Gastroesophageal sphincter (tissue), 4 donors: Measurements from ENCODE around the gene KANK4. TPM values are rescaled to one million over a fixed set of nuclear protein-coding genes. Genes with fewer than 3 reads are reported as not detected.

Source experiments
- ATAC-seq: fragments of 150-250 bp; one replicate; pipeline ENCODE4 v1.9.1; 2016; ENCODE audit warnings: mild to moderate bottlenecking, moderate library complexity
- H3K27ac ChIP-seq, 4 donors: fragments of 200-600 bp; sonication (generic) in 3 of 4; 1 replicate in 3 of 4; 2 replicates in 1 of 4; pipeline ENCODE4 v1.5.1; 2016 to 2019
- H3K27me3 ChIP-seq: fragments of 200-600 bp; sonication (generic); one replicate; pipeline ENCODE4 v1.5.1; 2019
- H3K36me3 ChIP-seq, 2 donors: fragments of 200-600 bp; sonication (generic); one replicate each; pipeline ENCODE4 v1.5.1; 2019; ENCODE audit warnings: control low read depth in 1 of 2
- H3K4me1 ChIP-seq, 3 donors: fragments of 200-600 bp; sonication (generic); 1 replicate in 2 of 3; 2 replicates in 1 of 3; pipeline ENCODE4 v1.5.1; 2016 to 2019; ENCODE audit warnings: control low read depth in 2 of 3
- H3K4me3 ChIP-seq, 2 donors: fragments of 200-600 bp; sonication (generic); one replicate each; pipeline ENCODE4 v1.5.1; 2019; ENCODE audit warnings: mild to moderate bottlenecking in 1 of 2, moderate library complexity in 1 of 2
- H3K9me3 ChIP-seq, 3 donors: fragments of 200-600 bp; sonication (generic); one replicate each; pipeline ENCODE4 v1.5.1; 2017 to 2019; ENCODE audit warnings: control low read depth in 2 of 3
- EP300 ChIP-seq: sonication (generic); formaldehyde crosslinking; IDR thresholded peaks from one replicate; pipeline ENCODE4 v1.6.1; 2017; ENCODE audit warnings: antibody characterized with exemption, mild to moderate bottlenecking
- POLR2A ChIP-seq, 2 donors: fragments of 450-650 bp; IDR thresholded peaks; one replicate each; pipeline ENCODE4 v1.6.1; 2017; ENCODE audit warnings: antibody characterized with exemption in 2 of 2, mild to moderate bottlenecking in 2 of 2, moderate library complexity in 1 of 2
- POLR2AphosphoS5 ChIP-seq: sonication (generic); formaldehyde crosslinking; IDR thresholded peaks from one replicate; pipeline ENCODE4 v1.6.1; 2017; ENCODE audit warnings: antibody characterized with exemption
- WGBS, 2 donors: methylation state at CpG; one replicate each; pipeline ENCODE4 v1.1.5; 2018; ENCODE audit warnings: low coverage in 1 of 2; 5-methylcytosine and 5-hydroxymethylcytosine counted together
- total RNA-seq, 4 donors: library from RNA; depleted of rRNA; stranded (reverse); fragments of >200 nt; gene quantifications; one replicate each; pipeline ENCODE4 v1.1.0, GENCODE V29; 2016
- TF ChIP-seq, protein P1 (sequence below), 4 experiments: fragments of 200-600 bp in 2 of 4; fragments of 450-650 bp in 2 of 4; sonication (generic) in 1 of 4; IDR thresholded peaks; one replicate each; pipeline ENCODE4 v1.5.1; 2017 to 2019; ENCODE audit warnings: antibody characterized with exemption in 4 of 4, mild to moderate bottlenecking in 2 of 4, moderate library complexity in 2 of 4

KANK4 gene
- total RNA-seq, 4 donors from 2014 or later: 0.16 to 0.73 (median 0.29) TPM

DNA sequence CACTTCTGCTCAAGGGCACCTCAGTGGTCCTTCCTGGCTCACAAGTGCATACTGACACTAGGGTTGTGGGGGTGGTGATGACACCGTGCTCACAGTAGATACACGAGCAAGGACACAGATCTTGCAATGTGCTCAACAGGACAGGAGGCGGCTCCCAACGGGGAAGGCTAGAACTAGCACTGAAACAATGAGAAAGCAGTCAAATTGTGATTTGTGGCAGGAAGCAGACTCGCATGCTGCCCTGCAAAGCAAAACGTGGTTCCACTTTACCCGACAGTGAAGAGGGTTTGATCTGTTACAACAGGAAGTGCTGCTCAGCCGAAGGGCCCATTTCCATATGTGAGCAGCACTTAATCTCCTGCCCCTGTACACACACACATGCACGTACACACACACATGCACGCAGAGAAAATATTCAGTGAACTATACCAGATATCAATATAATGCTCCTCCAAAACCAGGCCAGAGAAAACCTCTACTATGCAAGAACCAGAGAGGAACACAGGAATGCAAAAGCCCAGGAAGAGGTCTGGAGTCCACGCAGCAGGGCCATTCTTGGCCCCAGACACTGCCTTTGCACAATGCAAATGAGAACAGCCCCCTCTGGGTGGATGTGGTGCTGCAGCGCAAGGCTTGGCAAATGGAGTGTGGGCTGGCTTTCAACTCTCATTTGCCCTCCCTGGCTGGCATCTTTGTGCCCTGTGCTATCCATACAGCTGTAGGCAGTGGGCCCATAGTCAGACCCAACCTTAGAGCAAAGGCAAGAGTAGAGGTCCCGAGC is 47.1 kb downstream of the KANK4 start:
- no peaks in the 10 kb centered on the region for H3K36me3 ChIP-seq
- H3K27ac ChIP-seq: no peak overlapping the region
- ATAC-seq: no peak
- 69 to 87% methylated on average over 8 to 10 of the region's 13 CpGs for WGBS, 2 donors
- no peak for TF ChIP-seq EP300
- TF ChIP-seq, protein P1, sequence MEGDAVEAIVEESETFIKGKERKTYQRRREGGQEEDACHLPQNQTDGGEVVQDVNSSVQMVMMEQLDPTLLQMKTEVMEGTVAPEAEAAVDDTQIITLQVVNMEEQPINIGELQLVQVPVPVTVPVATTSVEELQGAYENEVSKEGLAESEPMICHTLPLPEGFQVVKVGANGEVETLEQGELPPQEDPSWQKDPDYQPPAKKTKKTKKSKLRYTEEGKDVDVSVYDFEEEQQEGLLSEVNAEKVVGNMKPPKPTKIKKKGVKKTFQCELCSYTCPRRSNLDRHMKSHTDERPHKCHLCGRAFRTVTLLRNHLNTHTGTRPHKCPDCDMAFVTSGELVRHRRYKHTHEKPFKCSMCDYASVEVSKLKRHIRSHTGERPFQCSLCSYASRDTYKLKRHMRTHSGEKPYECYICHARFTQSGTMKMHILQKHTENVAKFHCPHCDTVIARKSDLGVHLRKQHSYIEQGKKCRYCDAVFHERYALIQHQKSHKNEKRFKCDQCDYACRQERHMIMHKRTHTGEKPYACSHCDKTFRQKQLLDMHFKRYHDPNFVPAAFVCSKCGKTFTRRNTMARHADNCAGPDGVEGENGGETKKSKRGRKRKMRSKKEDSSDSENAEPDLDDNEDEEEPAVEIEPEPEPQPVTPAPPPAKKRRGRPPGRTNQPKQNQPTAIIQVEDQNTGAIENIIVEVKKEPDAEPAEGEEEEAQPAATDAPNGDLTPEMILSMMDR (IDR thresholded peaks at IDR 0.05): no peak
- TF ChIP-seq POLR2AphosphoS5: no peak
- TF ChIP-seq POLR2A (IDR thresholded peaks at IDR 0.05): no peak
- H3K9me3 ChIP-seq: peaks cover 0 to under 1% (median 0%) of the 10 kb centered on the region in 3 donors
- H3K4me3 ChIP-seq: no peak overlapping the region
- H3K4me1 ChIP-seq: no peaks in the 10 kb centered on the region
- no peaks in the 10 kb centered on the region for H3K27me3 ChIP-seq

DNA sequence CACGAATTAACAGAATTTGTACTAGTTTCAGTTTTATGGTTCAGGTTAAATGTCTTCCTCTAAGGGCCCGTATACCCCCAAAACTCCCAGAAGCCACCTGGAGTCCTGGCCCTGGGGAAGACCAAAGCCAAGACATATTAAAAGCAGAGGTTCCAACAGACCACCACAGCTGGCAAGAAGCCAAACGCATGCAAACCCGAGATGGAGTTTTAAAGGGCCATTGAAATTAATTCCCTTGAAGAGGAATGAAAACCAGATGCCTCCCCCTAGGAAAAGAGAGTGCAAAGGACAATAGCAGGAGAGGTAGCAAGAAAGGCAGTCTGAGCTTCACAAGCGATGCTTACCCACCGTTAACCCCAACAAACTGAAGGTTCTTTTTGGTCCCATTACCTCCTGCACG is 48.1 kb downstream of the KANK4 start:
- Histone ChIP-seq H3K9me3 (no peaks in the 10 kb centered on the region), H3K27me3 (no peaks in the 10 kb centered on the region), H3K4me3 (no peak overlapping the region), H3K36me3 (no peaks in the 10 kb centered on the region), H3K27ac (no peak overlapping the region), H3K4me1 (no peaks in the 10 kb centered on the region)
- TF ChIP-seq EP300 (no peak), POLR2A (IDR thresholded peaks at IDR 0.05) (no peak), POLR2AphosphoS5 (no peak)
- TF ChIP-seq, protein P1 (IDR thresholded peaks at IDR 0.05): no peak
- ATAC-seq: no peak
- WGBS, 2 donors: 51 to 69% methylated on average over 5 to 7 of the region's 7 CpGs

DNA sequence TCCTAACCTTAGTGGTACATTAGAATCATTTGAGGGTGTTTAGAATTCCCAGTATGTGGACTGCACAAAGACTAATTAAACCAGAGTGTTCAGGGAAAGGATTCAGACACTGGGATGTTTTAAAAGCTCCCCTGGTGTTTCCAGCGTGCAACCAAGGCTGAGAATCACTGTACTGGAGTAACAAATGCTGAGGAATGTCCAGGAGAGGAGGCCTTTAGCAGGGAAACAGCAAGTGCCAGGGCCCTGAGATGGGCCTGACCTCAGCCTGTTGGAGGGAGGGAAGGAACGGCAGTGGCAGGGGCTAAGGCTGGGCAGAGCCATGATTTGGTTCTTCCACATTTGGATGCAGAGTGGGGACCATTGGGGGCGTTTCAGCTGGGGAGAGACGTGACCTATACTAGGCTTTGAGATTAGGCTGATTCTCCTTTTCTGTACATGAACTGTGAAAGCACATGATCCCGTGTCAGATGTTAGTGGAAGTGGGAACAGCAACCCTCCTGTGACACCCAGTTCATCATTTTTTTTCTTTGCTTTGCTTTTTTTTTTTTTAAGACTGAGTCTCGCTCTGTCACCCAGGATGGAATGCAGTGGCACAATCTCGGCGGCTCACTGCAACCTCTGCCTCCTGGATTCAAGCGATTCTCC is 49.3 kb downstream of the KANK4 start:
- WGBS, 2 donors: 78 to 85% methylated on average over 5 to 8 of the region's 9 CpGs
- no peaks in the 10 kb centered on the region for H3K9me3 ChIP-seq
- H3K4me1 ChIP-seq: no peaks in the 10 kb centered on the region
- no peaks in the 10 kb centered on the region for H3K36me3 ChIP-seq
- ATAC-seq: no peak
- no peaks in the 10 kb centered on the region for H3K27me3 ChIP-seq
- no peak overlapping the region for H3K27ac ChIP-seq
- TF ChIP-seq EP300 (no peak), POLR2AphosphoS5 (no peak), POLR2A (IDR thresholded peaks at IDR 0.05) (no peak)
- TF ChIP-seq, protein P1 (IDR thresholded peaks at IDR 0.05): no peak
- H3K4me3 ChIP-seq: no peak overlapping the region

DNA sequence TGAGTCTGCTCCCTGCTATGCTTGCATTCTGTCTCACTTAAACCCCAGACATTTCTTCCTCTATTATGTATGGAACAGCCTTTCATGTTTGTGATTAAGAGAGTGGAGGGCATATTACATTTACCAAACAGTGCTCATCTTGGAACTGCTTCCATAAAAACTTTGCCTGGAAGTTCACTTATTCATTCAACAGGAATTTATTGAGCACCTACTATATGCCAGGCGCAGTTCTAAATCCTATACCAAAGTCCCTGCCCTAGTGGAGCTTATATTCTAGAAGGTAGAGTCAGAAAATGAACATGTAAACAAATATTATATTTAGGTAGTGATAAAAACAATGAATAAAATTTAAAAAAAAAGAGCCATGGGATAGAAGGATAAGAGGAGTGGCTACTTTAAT is 49.8 kb downstream of the KANK4 start:
- 100% methylated on average over 1 of the region's 1 CpG for WGBS, 2 donors
- ATAC-seq: no peak
- H3K4me3 ChIP-seq: no peak overlapping the region
- H3K36me3 ChIP-seq: no peaks in the 10 kb centered on the region
- H3K27me3 ChIP-seq: no peaks in the 10 kb centered on the region
- H3K27ac ChIP-seq: no peak overlapping the region
- H3K4me1 ChIP-seq: no peaks in the 10 kb centered on the region
- no peaks in the 10 kb centered on the region for H3K9me3 ChIP-seq
- TF ChIP-seq, protein P1 (IDR thresholded peaks at IDR 0.05): no peak
- TF ChIP-seq POLR2A (IDR thresholded peaks at IDR 0.05) (no peak), EP300 (no peak), POLR2AphosphoS5 (no peak)

DNA sequence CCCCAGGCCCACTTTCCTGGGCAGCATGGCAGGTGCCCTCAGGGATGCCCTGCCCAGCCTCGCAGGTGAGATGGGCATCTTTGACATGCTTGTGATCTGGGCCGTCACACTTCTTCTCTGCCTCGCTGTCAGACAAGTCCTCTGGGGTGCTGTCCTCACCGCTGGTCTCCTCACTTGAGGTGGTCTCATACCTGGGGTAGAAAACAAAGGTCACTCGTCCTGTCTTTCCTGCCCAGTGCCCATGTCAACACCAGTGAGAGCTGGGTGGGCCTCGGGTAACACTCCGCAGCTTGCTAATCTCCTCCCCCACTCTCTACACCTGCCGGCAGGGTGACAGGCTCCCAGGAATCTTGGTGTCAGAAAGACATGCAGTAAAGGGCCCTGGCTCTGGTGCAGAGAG is 50.9 kb downstream of the KANK4 start:
- H3K9me3 ChIP-seq: no peaks in the 10 kb centered on the region
- H3K36me3 ChIP-seq: no peaks in the 10 kb centered on the region
- no peak for ATAC-seq
- no peak overlapping the region for H3K4me3 ChIP-seq
- no peak overlapping the region for H3K27ac ChIP-seq
- no peaks in the 10 kb centered on the region for H3K27me3 ChIP-seq
- 86% methylated on average over 6 of the region's 8 CpGs; no CpG with 5 or more reads in 1 of the 2 donors for whole genome bisulfite sequencing, 2 donors
- H3K4me1 ChIP-seq: no peaks in the 10 kb centered on the region
- no peak for TF ChIP-seq EP300
- TF ChIP-seq POLR2A (IDR thresholded peaks at IDR 0.05): no peak
- TF ChIP-seq, protein P1 (IDR thresholded peaks at IDR 0.05): no peak
